NT2/D1 (cell line): ENCODE data around the gene VAPB.

Experiments
- DNase-seq: peaks from one replicate; pipeline ENCODE4 v3.0.0-alpha.2; 2011; ENCODE audit warnings: low read depth, low spot score
- H3K27me3 ChIP-seq: 2 replicates; pipeline ENCODE4 v1.6.0; 2011; ENCODE audit warnings: mild to moderate bottlenecking; ENCODE audit not compliant: insufficient read length, insufficient read depth
- H3K36me3 ChIP-seq: 2 replicates; pipeline ENCODE4 v1.6.1; 2011; ENCODE audit warnings: mild to moderate bottlenecking, low read length, mixed read lengths; ENCODE audit not compliant: insufficient read depth, insufficient read length
- H3K4me1 ChIP-seq: 2 replicates; pipeline ENCODE4 v1.5.1; 2011; ENCODE audit not compliant: insufficient read depth, insufficient read length
- H3K4me3 ChIP-seq: 2 replicates; pipeline ENCODE4 v1.5.1; 2011; ENCODE audit warnings: low read depth; ENCODE audit not compliant: insufficient read length
- H3K9ac ChIP-seq: 2 replicates; pipeline ENCODE4 v1.6.0; 2011; ENCODE audit warnings: low read depth; ENCODE audit not compliant: insufficient read length
- H3K9me3 ChIP-seq: 2 replicates; pipeline ENCODE4 v1.5.1; 2011; ENCODE audit warnings: mild to moderate bottlenecking, low read length; ENCODE audit not compliant: insufficient read depth
- SUZ12 ChIP-seq: IDR thresholded peaks from 2 replicates; pipeline ENCODE4 v1.6.1; 2011; ENCODE audit not compliant: insufficient read length, insufficient read depth; ENCODE audit errors: extremely low read depth
- YY1 ChIP-seq: IDR thresholded peaks from 2 replicates; pipeline ENCODE4 v1.6.1; 2011; ENCODE audit not compliant: insufficient read length, insufficient read depth
- ZNF274 ChIP-seq: IDR thresholded peaks from 2 replicates; pipeline ENCODE4 v1.6.1; 2011; ENCODE audit warnings: mild to moderate bottlenecking, low read depth, low read length

Gene VAPB

DNA sequence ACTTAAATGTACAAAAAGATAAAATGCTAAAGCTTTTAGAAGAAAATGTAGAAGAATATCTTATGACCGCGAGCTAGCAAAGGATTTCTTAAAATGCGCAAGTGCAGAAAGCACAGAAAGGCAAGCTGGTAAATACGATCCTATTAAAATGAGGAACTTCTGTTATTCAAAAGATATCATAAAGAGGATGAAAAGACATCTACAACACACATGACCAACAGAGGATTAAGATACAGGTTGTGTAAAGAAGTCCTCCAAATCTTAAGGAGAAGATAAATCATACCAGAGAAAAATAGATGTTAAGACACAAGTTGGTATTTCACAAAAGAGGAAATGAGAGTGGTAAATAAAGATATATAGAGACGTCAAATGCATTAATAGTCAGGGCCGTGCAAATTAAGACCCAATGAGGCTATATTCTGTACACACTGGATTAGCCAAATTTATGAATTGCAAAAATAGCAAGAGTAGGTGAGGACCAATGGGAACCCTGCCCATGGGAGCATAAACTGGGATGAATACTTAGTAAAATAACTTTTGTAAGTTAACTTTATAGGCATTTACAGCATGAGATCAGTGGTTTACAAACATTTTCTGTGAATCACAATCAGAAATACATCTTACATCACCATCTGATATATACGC is 103.2 kb downstream of the VAPB start:
- Histone ChIP-seq H3K36me3 (no peaks in the 10 kb centered on the region), H3K9me3 (peaks cover 14% of the 10 kb centered on the region), H3K4me1 (peaks cover 3% of the 10 kb centered on the region), H3K4me3 (no peak overlapping the region), H3K27me3 (no peaks in the 10 kb centered on the region), H3K9ac (no peak overlapping the region)
- DNase-seq, result no peak
- TF ChIP-seq YY1, result no peak
- TF ChIP-seq ZNF274, result no peak
- no peak for TF ChIP-seq SUZ12

DNA sequence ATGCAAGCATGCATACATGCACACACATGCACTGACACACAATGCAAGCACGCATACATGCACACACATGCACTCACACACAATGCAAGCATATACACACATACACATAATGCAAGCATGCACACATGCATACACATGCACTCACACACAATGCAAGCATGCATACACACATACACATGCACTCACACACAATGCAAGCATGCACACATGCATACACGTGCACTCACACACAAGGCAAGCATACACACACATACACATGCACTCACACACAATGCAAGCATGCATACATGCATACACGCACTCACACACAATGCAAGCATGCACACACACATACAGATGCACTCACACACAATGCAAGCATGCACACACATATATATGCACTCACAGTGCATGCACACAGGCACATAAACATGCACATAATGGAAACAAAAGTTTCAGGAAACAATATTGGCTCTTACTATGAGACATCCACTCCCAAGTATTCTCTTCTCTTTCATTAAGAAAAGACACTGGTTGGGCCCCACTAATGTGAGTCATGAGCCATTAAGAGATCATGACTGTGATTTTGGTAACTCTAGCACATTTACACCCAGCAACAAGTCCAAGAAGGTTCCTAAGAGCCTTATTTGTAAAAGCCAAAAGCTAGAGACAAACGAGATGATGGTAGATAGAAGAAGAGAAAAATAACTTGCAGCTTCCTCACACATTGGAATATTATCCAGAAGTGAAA is 103.9 kb downstream of the VAPB start:
- H3K9me3 ChIP-seq, result peaks cover 6% of the 10 kb centered on the region
- peaks cover 3% of the 10 kb centered on the region for H3K4me1 ChIP-seq
- H3K27me3 ChIP-seq, result no peaks in the 10 kb centered on the region
- TF ChIP-seq ZNF274 (no peak), YY1 (no peak), SUZ12 (no peak)
- H3K4me3 ChIP-seq, result no peak overlapping the region
- no peak overlapping the region for H3K9ac ChIP-seq
- no peak for DNase-seq
- no peaks in the 10 kb centered on the region for H3K36me3 ChIP-seq

DNA sequence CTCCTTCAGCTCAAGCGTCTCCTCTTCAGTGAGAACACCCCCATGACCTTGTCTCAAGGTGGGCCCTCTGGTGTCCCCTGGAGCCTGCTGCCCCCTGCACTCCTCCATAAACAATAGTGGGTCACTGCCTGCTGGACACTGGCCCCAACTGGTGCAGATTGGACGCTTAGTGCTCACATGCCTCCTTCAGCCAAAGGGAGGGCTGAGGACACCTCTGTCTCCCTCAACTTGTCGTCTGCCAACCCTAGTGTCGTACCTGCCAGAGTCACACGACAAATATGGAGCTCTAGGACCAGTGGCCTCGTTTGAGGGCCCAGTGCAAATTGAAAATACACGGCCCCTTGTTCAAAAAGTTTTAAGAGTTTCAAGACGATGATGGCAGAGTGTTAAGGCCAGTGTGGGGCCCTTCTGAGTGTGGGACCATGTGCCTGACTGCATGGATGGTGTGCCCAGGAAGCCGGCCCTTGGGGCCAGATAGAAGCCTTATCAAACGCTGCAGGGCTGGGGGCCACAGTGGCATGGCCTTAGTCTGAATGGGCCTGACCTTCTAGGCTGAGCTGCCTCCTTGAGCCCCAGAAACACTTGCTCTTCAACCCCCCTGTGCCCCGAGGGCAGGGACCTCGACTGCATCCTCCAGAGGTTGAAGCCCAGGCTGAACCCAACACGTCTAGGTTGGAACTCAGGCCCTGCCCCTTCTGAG is 106.0 kb downstream of the VAPB start:
- H3K9ac ChIP-seq, result no peak overlapping the region
- H3K36me3 ChIP-seq, result no peaks in the 10 kb centered on the region
- H3K9me3 ChIP-seq, result no peaks in the 10 kb centered on the region; the same call in 1 of the 2 replicates
- TF ChIP-seq YY1 (no peak), ZNF274 (no peak), SUZ12 (no peak)
- no peak for DNase-seq
- H3K4me3 ChIP-seq, result no peak overlapping the region
- no peaks in the 10 kb centered on the region for H3K27me3 ChIP-seq
- peaks cover 3% of the 10 kb centered on the region for H3K4me1 ChIP-seq

DNA sequence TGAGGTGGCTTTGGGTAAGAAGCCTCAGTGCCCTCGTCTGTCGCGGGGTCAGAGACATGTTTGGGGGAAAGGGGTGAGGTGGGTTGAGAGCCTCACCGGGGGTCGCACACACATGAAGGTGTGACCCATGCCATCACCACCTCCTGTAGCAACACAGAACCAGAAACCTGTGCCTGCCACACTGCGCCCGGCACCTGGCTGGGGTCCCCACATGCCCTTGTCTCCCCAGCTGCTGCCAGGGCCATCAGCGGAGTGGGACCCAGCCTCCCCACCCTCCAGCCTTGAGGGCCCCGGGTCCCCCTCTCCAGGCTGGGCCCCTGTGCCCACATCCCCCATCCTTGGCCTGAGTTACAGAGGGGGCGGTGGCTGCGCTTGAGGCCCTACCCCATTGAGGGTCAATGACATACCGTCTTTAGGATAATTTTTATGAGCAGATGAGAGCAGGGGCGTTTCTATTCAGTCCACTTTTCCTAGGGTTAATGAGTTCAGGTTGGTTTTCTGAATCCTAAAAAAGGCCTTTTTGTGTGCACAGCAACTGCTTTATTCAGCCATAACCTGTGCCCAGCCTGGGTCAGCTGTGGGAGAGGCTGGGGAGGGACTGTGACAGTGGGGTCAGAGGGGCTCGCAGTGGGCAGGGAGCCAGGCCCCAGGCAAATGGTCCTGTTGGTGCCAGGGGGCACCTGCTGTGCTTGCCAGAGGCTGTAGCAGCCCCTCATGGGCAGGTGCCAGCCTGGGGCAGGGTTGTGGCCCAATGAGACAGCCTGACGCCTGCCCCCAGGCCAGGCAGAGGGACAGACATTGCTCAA is 106.8 kb downstream of the VAPB start:
- no peaks in the 10 kb centered on the region for H3K27me3 ChIP-seq
- TF ChIP-seq YY1 (no peak), SUZ12 (no peak), ZNF274 (no peak)
- H3K4me3 ChIP-seq, result no peak overlapping the region
- peaks cover 3% of the 10 kb centered on the region for H3K4me1 ChIP-seq
- no peaks in the 10 kb centered on the region for H3K36me3 ChIP-seq
- H3K9me3 ChIP-seq, result no peaks in the 10 kb centered on the region; the same call in 1 of the 2 replicates
- no peak for DNase-seq
- H3K9ac ChIP-seq, result no peak overlapping the region

DNA sequence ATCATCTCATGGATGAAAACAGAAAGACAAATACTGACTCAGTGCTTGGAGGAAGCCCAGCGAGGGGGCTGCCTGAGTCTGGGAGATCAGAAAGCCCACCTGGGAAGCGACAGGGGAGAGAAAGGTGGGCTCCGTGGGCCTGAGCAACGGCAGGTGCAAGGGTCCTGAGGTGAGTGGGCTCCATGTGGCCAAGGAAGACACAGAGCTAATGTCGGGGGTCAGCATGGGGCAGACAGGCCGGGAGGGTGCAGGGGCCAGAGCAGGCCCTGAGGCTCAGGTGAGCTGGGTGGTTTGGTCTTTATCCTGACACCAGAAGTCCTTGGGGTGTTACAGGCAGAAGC is 107.4 kb downstream of the VAPB start:
- TF ChIP-seq ZNF274, result no peak
- TF ChIP-seq YY1, result no peak
- TF ChIP-seq SUZ12, result no peak
- no peak overlapping the region for H3K4me3 ChIP-seq
- DNase-seq, result no peak
- no peaks in the 10 kb centered on the region; the same call in 1 of the 2 replicates for H3K9me3 ChIP-seq
- no peak overlapping the region for H3K9ac ChIP-seq
- no peaks in the 10 kb centered on the region for H3K36me3 ChIP-seq
- H3K4me1 ChIP-seq, result peaks cover 3% of the 10 kb centered on the region
- H3K27me3 ChIP-seq, result no peaks in the 10 kb centered on the region

DNA sequence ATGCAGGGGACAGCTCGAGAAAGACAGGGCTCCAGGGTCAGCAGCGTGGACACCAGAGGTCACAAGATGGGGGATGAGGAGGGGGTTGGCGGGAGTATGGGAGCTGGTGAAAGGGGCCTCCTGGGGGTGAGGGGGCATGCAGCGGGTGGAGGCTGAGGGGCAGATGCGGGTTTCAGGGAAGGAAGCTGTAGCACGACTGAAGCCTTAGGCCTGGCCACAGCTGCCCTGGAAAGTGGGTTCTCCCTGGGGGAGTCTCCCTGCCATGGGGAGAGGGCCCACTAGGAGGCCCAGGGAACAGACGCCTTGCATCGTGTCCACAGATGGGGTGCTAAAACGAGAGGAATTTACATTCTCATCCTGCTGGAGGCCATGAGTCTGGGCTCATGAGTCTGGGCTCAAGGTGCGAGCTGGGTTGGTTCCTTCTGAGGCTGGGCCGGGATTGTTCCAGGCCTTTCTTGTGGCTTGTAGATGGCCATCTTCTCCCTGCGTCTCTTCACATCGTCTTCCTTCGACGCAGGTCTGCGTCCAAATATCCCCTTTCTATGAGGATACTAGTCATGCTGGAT is 108.1 kb downstream of the VAPB start:
- no peak overlapping the region for H3K9ac ChIP-seq
- H3K36me3 ChIP-seq, result no peaks in the 10 kb centered on the region
- H3K4me1 ChIP-seq, result peaks cover 3% of the 10 kb centered on the region
- no peak for DNase-seq
- no peaks in the 10 kb centered on the region for H3K27me3 ChIP-seq
- TF ChIP-seq SUZ12 (no peak), YY1 (no peak)
- no peaks in the 10 kb centered on the region; the same call in 1 of the 2 replicates for H3K9me3 ChIP-seq
- H3K4me3 ChIP-seq, result no peak overlapping the region
